Measurements from ENCODE around the gene KIF12. TPM values are rescaled to one million over a fixed set of nuclear protein-coding genes. Genes with fewer than 3 reads are reported as not detected.
"Not testable (repeated sequence)": the region's sequence is repeated elsewhere in the genome, so short reads cannot be mapped to it uniquely, and the experiment has no call there.

KIF12 gene
- polyA plus RNA-seq (2013, experiment 1 of 2; ENCODE audit: insufficient read length), result 0.67 TPM
- 0.57 TPM for polyA plus RNA-seq (2013, experiment 2 of 2; ENCODE audit: insufficient read length)

DNA sequence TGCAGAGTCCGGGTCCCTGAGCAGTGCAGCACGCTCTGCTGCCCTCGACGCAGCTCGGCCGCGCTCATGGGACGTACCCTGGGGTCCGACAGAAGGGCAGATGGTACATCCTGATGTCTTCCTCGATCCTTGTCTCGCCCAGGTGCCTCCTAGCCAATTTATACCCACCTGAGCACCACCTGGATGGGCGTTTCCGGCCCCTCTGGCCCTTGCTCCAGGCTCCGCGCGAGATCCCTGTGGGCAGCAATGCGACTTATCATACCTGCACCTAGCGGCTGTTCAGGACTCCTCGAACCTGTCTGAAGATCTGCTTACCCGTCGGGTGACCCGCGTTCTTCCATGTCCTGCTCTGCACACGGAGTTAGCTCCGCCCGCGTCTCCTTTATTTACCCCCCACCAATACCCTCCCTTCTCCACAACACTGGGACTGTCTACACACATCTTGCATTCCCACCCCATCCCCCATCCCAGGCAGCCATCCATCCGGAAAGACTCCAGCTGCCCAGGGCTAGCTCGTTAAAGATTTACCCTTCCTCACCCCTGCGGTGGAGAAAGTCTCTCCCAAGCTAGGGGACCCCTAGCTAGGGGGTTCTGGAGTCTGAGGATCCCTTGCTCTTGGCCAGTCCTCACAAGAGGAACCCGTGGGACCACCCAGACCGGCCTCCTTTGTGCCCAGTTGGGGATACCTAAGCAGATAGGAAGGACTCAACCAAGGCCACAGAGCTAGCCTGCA lies at the start of gene KIF12:
Gene KIF12, minus strand, starts transcription at position 357 of the 733 bp plus-strand sequence. Its CDS starts 16 bp downstream, at position 341.
- DNase-seq, result no peak

DNA sequence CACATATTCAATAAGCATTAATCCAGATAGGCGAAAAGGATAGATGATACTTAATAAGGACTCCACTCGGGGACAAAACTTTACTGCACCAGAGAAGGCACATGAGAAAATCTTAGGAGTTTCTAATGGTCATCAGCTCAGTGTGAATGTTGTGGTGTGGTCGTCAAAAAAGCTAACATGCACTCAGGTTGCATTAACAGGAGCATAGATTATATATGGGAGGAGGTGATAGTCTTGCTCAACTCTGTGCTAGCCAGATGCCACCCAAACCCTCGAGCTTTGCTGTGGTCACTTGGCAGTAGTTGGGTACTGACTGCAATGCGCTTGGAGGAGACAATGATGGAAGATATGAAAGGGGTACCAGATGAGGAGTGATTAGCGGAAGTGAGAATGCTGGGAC lies 47.6 kb upstream of the KIF12 start:
- no peak for DNase-seq

DNA sequence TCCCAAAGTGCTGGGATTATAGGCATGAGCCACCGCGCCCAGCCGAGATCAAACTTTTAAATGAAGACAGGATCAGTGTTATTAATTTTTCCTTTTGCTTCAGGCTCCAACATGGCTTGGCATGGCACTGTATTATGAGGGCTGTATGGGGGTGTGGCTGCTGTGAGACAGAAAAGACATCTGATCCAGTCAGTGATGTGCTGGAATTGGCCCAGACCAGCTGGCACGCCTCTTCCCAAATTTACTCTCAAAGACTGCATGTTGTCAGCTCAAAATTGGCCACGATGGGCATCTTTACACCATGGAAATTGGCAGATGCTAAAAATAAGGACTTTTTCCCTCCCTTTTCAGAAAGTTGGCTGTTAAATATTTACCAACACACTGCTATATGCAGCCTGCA lies 44.1 kb upstream of the KIF12 start:
- DNase-seq, result no peak

DNA sequence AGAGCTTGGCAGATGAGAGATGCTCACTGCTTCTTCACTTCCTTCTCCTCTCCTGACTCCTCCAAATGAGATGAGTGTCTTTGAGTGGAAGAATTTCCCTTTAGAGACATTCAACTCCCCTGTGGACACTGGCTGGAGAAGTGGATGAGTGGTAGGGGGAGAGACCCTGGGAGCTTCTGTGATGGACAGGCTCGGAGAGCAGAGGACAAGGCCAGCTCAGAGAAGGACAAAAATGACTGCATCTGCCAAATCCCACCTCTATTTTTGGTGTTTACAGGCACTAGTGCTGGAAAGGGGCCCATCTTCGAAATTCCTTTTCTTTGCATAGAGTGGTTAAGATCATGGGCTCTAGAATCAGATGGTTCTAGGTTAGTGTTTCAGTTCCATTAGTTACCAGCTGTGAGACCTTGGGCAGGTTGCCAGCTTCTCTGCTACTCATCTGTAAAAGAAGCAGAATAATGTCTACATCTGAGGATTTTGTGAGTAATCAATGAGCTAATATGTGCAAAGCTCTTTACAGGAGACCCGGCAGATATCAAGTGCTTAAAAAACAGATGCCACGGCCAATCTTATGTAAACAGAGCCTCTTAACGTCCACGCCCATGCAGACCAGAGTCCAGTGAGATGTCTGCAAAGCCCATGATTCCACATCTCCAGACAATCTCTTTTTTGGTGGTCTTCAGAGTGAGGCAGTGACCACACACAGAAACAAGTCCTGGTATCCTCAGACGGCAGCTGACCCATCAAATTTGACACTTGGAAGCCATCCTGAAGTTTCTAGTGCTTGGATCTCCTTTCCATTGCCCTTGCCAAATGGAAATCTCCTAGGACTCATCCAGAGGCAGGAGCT lies 42.7 kb upstream of the KIF12 start:
- DNase-seq, result peak; percentile 40

DNA sequence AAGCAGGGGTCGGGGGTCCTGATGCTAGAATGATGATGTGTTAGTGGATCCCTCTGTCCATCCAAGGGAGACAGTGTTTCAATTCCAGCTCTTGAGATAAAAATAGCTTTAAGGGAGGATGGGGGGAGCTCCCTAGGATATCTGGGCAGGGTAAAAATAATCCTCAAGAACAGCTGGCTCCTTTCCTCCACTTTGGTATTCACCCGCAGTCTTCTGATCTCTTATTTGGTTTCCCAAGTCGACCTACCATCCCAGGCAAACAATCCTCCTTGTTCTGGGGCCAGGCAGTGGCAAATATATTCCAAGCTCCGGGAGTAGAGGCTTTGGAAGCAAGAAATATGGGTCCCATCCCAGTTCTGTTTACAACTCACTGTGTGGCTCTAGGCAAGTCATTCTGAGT lies 41.8 kb upstream of the KIF12 start:
- DNase-seq, result no peak

DNA sequence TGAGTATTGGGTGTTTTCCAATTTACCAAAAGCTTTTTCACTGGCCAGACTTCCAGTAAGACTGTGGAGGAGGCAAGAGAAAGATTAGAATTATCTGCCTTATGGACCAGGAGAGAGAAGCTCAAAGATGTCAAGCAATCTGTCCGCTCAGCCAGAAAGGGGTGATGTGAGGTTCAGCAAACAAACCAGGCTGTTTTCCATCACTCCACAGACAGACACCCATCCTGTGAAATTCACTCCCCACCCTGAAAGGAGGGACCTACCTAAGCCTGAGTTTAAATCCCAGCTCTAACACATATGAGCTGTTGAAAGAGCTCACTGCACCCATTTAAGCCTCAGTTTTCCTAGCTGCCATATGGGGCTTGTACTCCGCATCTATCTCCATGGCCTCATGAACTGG lies 41.3 kb upstream of the KIF12 start:
- no peak for DNase-seq

DNA sequence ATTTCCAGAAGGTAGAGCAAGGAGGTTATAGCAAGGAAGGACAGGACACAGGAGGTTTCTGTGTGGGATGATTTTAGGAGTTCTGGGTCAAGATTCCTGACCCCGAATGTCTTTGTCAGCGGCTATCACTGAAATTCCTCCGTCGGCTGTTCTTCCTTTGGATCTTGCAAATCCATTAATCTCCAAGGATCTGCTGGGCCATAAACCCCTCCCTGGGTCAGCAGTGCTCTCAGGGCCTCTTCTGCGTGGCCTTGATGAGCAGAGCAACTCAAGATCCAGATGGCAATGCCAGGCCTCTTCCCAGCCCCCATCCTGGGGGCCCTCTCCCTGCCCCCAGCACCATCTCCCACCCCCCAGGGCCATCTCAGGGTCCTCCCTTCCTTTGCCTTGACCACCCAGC lies 40.0 kb upstream of the KIF12 start:
- DNase-seq, result no peak

DNA sequence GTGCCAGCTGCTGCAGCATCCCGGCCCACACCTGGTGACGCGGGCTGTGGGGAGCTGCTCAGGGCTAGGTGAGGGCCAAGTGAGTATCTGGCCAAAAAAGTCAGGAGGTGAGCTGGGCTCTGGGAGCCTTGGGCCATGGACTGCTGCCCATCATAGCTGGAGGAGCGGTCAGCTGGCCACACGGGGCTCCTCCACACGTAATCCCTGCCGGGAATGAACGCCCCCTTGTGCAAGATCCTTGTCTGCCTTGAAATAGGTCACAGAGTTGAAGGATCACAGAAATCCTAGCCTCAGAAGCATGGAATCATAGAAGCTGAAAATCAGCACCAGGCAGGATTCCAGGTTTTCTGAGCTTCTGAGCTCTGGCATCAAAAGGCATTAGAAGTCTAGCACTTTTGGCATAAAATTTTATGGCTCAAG lies 39.5 kb upstream of the KIF12 start:
- DNase-seq, result no peak

DNA sequence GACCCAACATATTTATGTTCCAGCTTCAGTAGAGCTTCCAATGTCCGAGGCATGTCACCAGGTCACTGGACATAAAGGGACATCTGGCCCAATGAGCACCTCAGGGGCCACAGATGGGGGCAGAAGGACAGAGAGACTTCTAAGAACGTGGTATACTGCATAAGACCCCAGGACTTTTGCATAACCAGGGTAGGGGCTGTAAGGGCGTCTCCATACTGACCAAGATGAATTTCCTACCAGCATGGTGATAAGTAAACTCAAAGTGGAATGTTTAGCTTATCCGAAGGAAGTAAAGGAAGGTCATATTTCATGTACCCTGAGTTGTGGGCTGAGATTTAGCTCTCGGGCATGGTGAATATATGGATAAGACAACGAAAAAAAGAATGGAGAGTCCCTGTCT lies 38.7 kb upstream of the KIF12 start:
- no peak for DNase-seq

DNA sequence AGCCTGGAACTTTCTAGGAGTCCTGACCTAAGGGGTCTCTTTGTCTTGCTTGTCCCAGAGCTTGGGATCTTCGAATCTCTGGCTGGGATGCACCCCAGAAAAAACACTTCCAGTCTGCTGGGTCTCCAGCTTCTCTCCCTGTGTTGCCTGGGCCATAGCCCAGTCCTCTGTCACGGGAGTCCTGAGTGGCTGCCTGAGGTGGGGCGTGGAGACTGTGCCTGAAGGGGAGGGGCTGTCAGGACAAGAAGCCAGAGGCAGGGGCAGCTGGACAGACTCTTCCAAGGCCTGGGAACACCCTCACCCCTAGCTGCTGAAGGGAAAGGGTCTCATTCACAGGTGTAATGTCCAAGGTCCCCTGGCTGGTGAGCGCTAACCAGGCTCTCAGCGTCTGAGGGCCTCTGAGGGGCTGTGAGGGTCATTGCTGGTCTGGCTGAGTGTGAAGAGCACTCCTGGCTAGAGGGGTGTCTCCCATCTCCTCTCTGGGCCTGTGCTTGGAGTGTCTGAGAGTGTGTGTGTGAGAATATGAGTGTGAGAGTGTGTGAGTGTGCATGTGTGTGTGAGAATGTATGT lies 35.8 kb upstream of the KIF12 start:
- DNase-seq, result no peak

DNA sequence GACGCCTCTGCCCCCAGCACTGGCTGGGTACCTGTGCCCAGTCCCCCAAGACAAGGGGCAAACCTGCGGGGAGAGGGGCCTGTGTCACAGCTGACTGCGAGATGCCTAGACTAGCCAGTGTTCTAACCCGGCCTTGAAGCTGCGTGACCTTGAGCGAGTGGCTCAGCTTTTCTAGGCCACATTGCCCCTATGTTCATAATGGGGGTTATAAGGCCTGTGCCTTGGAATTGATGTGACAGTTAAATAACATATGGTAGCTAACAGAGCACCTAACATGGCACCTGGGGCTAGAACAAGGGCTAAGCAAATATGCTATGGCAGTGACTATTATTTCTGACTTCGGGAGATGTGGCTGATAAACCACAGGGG lies 33.4 kb upstream of the KIF12 start:
- DNase-seq, result no peak

DNA sequence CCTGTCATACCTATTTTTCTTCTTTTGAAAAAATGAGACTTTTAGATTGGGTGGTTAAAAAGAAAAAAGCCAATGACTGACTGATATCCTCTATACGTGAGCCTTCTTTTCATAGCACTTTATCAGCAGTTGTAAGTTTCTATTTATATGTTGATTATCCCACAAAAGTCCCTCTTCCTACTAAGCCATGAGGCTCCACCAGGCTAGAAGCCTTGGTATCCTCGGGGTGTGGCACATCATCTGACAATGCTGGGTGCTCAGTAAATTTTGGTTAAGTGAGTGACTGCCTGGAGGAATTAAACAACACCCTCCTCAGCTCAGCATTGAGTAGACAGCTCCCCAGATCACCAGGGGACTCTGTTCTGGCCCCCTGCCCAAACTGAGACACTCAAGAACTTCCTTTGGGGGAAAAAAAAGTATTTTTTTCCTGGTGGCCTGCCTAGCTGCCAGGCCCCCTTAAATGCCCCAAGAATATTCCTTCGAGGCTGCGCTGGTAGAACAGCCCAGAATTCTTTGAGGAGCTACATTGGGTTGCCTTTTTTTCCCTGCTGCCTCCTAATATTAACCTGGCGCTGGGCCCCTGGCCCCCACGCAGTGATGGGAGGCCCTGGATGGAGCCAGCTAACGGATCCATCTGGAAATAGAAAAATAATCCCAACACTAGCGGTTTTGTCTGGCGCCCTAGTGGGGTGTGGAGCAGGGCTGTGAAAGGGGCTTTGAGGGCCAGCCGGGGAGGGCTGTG lies 32.9 kb upstream of the KIF12 start:
- DNase-seq, result no peak

DNA sequence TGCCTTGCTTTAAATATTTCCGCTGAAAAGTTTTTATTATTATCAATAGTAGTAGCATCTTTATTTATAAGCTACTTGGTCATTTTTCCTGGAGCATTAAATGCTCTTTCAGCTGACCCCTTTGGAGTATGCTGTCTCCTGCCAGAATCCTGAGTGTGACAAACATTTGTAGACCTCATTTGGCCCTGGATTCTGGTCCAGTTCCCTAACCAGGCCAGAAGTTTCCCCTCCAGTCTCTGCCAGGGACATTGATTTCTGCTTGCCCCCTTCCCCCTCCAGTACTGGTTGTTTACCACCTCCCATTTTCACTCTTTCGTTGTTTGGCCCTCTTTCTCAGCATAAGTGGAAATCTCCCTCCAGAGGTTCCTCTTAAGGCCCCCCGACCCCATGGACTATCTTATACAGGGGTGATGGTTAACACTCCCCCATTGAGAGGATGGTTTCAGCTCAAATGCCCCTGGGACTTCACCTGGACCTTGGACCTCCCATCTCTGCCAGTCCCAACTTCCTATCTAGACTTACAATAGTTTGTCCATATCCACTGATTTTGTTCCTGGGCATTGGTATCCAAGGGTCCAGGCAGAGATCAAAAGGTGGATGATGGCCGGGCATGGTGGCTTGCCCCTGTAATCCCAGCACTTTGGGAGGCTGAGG lies 31.7 kb upstream of the KIF12 start:
- DNase-seq, result no peak

DNA sequence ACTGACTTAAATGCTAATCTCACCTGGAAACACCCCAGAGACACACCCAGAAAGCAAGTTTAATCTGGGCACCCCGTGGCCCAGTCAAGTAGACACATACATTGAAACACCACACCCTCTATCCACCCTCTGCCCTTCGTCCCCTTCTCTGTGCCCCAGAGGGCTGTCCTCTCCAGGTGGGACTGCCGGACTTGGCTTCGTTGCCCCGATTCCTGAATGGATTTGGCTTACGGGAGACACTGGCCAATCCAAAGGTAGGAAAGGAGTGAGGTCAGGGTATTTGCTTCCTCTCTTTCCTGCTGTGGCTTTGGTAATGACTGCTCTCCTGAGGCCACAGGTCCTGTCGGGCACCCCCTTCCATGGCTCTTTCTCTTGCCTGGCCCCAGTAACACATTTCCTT lies 31.0 kb upstream of the KIF12 start:
- no peak for DNase-seq

DNA sequence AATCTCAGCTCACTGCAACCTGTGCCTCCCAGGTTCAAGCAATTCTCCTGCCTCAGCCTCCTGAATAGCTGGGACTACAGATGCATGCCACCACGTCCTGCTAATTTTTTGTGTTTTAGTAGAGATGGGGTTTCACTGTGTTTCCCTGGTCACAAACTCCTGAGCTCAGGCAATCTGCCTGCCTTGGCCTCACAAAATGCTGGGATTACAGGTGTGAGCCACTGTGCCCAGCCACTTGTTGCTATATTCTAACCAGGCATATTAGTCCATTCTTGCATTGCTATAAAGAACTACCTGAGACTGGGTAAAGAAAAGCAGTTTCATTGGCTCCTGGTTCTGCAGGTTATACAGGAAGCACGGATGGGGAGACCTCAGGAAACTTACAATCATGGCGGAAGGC lies 29.7 kb upstream of the KIF12 start:
- not testable (repeated sequence) for DNase-seq

DNA sequence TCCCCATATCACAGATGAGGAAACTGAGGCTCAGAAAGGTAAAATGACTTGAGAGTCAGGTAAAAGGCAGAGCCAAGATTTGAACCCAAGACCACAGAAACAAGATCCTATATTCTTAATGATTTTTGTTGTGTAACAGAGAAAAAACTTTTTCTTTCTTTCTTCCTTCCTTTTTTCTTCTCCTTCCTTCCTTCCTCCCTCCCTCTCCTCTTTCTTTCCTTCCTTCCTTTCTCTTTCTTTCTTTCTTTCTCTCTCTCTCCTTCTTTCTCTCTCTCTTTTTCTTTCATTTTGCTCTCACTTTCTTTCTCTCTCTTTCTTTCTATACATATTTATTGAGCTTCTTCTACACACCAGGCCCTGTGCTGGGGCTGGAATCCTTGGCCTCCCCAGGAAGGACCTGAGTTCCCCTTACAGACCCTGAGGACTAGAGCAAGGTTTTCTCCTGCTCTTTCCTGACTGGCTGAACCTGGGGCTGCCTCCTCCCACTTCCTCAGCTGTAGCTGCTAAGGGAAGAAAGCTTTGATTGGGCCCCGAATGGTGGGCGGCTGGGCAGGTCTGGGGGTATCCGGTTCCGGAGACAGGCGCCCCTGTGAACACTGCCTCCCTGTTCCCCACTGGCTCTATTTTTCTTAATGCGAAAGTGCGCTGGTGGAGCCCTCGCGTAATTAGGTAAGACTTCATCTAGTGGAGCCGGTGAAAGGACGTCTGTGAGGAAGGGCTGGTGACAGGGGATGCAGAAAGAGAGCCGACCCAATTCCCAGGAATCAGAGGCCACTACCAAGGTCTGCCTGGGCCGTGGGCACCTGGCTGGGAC lies 27.4 kb upstream of the KIF12 start:
- DNase-seq, result no peak

DNA sequence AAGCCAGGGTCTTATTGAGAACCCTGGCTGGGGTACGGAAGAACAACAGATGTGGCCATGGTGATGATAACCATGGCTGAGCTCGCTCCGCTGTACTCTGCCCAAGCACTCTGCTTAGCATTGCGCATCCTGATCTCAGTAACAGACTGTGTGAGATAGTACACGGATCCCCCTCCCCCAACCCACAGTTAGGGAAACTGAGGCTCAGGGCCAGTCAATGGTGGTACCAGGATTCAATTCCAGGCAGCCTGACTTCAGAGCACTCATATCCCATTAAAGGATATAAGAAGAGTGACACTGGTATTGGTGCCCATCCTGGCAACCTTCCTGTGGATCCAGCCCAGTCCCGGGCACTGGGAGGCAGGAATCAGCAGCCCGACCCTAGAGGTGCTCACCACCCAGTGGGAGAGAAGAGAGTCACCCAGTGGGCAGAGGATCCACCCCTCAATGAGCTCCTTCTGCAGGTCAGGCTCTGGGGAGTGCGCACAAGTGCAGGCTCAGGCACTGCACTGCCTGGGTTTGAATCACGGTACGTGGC lies 26.5 kb upstream of the KIF12 start:
- DNase-seq, result no peak

DNA sequence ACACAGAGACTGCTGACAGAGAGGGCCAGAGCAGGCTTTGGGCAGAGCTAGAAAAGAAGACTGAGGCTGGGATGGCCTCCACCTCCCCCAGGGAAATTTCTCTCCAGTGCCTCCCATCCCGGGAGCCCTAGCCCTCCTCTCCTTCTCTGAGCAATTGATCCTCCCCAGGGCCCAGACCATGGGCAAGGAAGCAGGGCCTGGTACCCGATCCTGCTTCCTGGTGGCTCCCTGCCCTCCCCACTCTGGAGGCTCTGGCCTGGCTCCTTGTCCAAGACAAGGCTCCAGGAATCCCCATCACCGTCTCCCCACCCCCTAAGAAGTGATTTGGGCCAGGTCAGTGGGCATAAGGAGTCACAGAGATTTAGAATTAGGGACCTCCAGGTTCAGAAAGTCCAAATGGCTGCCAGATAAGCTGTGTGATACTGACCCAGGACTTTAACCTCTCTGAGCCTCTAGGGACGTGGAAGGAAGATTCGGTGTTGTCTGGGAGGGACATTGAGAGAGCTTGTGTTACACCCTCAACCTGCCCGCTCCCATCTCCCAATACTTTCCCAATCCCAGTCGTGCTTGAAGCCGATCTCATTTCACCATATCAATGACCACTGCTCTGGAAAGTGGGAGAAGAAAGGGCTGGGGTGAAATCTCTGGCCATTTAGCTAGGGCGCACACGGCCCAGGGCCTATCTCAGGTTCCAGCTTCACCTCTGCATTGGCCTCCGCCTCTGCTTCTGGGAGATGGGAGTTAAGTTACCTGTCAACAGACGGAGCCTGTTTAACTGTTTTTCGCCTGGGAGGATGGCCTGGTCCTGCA lies 25.8 kb upstream of the KIF12 start:
- DNase-seq, result no peak

DNA sequence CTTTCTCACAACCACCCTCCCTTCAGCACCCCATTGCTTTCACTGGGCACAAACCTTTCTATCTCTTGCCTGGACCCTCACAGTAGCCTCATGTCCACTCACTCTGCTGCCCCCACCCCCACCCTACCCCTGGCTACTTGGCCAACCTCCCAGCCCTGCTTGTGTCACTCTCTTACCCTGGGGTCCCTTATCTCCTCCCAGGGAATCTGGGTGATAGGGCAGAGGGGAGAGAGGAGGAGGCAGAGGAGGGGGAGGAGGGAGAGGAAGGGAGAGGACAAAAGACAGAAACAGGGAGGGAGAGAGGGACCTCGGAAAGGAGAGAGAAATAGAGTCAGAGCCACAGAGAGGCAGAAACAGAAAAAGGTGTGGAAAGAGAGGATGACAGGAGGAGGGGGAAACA lies 25.0 kb upstream of the KIF12 start:
- no peak for DNase-seq

Measured in fibroblast of skin of abdomen (primary cell).